GM12864 (cell line): ENCODE data around the gene ADORA3.

Experiments
- DNase-seq: peaks from one replicate; pipeline ENCODE4 v3.0.0-alpha.2; 2011; ENCODE audit warnings: low read depth
- H3K4me3 ChIP-seq: 2 replicates; pipeline ENCODE4 v1.5.1; 2011; ENCODE audit warnings: mild to moderate bottlenecking, low read depth, low read length, control low read depth
- TF ChIP-seq, protein P1 (sequence below): IDR thresholded peaks from 2 replicates; pipeline ENCODE4 v1.5.1; 2011; ENCODE audit warnings: low read depth, mild to moderate bottlenecking, moderate library complexity, low read length, control low read depth, inconsistent platforms; ENCODE audit errors: missing control alignments

The ADORA3 gene

DNA sequence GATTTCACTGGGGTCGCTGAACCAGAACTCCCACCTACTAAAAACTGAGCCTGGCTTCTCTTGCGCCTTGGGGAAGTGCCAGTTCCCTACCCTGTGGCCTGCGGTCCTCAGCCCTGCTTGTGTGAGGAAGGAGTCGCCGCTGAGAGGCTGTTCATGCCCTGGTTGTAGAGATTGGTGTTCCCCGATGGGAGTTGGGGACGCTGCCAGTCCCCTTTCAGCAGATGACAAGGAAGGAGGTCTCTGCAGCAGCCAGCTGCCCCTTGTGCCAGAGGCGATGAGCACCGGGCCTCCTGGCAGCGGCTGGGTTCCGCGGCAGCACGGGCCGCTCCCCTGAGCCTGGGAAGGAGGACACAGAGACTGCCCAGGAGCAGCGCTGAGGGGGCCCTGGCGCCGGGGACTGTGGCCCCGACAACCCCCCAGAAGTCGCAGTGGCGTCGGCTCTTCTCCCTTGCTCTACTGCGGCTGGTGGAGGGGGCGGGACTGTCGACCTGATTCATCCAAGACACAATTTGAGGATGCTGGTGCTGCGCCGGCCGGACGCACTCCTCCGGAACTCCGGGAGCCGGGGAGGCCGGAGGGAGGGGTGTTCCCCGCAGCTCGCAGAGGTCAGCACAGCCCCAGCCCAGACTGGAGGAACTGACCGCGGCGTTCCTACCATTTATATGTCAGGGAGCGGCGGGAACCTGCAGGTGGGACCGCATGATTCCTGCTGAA is 12.0 kb upstream of the ADORA3 start:
- DNase-seq = no peak
- TF ChIP-seq, protein P1, sequence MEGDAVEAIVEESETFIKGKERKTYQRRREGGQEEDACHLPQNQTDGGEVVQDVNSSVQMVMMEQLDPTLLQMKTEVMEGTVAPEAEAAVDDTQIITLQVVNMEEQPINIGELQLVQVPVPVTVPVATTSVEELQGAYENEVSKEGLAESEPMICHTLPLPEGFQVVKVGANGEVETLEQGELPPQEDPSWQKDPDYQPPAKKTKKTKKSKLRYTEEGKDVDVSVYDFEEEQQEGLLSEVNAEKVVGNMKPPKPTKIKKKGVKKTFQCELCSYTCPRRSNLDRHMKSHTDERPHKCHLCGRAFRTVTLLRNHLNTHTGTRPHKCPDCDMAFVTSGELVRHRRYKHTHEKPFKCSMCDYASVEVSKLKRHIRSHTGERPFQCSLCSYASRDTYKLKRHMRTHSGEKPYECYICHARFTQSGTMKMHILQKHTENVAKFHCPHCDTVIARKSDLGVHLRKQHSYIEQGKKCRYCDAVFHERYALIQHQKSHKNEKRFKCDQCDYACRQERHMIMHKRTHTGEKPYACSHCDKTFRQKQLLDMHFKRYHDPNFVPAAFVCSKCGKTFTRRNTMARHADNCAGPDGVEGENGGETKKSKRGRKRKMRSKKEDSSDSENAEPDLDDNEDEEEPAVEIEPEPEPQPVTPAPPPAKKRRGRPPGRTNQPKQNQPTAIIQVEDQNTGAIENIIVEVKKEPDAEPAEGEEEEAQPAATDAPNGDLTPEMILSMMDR = no peak
- peak overlapping the region; percentile 53 for H3K4me3 ChIP-seq

DNA sequence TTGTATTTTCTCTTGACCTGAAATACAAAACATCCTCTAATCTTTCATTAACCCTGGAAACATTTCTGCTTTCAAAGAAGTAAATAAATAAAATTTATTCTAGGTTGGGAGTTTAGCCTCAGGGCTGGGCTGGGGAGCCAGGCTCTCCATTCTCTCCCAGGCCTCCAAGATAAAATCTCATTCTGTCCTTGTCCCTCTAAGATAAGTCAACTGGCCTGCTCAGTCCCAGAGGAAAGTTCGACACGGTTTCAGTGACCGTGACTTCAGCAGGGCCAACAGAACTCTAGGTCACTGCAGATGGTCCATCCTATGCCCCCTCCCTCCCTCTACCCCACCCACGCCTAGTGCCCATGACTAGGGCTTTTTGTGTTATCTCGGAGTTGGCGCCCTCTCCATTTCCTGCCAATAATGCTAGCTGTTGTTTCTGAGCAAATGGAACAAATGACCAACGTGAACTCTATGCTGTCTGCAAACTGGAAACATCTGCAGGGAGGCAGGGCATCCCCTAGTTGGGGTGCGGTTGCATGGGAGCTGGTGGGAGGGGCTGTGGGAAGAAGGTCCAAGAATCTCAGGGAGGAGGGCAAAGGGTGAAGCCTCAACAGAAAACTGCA is 10.1 kb upstream of the ADORA3 start:
- DNase-seq = no peak
- TF ChIP-seq, protein P1 = no peak
- no peak overlapping the region for H3K4me3 ChIP-seq

DNA sequence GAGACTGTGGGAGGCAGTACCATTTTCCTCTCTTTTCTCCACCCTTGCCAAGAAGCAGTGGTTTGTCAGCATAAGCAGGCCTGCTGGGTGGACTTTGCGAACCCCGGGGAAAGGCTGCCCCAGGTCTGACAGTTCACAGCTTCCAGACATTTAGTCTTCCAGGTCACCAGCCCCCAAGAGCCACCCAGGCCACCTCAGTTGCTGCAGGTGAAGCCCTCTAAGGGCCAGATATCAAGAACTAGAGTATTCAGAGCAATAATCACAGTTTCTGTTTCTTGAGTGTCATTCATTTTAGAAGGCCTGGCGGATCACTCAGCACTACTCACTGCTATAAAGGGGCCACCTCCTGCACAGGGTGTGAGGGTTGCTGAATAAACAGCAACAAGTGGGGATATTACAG is 9.5 kb upstream of the ADORA3 start:
- no peak for DNase-seq
- no peak overlapping the region for H3K4me3 ChIP-seq

DNA sequence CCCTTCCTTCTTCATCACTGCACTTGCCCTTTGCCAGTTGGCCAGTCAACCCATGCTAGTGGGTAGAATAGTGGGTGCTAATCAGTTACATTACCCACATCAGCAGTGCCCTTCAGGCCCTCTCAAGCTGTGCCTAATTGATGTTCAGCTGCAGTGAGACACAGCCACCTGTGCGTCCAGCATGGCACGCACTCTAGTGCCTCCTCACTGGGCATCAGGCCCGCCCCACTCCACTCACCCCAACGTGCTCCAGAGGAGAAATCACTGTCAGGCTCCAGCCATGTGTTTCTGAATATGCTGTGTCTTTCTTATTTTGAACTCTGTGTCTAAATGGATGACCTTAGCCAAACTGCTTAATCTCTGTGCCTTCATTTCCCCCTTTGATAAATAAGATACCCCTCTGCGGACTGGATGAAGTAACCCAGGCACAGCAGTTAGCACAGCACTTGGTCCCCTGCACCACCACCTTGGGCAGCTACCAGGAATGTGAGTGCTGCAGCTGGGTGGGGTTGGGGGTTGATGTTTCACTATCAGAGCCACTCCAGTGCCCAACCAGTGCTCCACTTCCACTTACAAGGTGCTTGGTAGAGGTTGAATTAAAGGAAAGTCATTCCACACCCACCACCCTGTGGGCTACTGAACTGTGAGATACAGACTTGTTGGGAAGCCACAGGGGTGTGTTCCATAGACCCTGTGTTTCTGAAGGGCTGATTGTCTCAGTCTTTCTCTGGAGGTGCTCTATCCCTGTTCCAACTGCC is 8.9 kb upstream of the ADORA3 start:
- no peak for DNase-seq
- TF ChIP-seq, protein P1 = no peak
- no peak overlapping the region for H3K4me3 ChIP-seq

More for the DNA sequence above, 9.5 kb upstream of the ADORA3 start:
- TF ChIP-seq, protein P1 = no peak

DNA sequence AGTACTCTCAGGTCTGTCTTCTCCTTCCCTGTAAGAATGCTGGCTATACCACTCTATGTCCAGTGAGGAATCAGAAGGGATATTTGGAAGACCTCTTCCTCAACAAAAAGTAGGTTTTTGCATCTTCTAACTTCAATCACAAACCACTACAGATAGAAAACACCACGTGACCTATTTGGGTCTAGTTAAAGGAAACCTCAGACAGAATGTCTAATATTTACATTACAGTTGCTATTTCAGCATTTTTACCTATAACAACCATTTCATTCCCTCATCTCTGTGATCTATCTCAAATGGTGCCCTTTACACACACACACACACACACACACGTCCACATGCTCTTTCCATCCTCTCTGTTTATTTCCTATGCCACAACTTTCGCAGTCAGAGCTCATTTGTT is 7.9 kb upstream of the ADORA3 start:
- no peak overlapping the region for H3K4me3 ChIP-seq
- TF ChIP-seq, protein P1 = no peak
- no peak for DNase-seq

DNA sequence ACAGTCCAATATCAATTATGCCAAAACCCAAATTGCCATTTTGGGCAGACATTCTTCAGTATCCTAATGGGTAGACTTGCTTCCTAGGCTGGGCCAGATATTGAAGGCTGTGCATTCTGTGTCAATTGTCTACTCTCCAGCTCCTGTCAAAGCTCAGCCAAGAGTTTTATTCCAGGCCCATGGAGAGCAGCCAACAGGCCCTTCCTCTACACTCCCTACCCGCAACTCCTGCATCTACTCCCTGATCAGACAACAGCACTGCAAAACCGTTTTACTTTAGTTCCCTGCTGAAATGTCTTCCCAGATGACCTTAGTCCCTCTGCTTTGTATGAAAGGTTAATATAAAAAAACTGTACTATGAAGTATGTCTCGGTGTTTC is 6.6 kb upstream of the ADORA3 start:
- no peak for DNase-seq
- no peak overlapping the region for H3K4me3 ChIP-seq
- TF ChIP-seq, protein P1 = no peak
